ENCODE results near the gene TRIM28.

The TRIM28 gene

GRCh38 chr19:58548859-58549663 lies 5.2 kb downstream of the TRIM28 start:
- no peak for DNase-seq (ENCODE audit: low read depth, low spot score)

- DNase-seq (ENCODE audit: low read depth, low spot score) = no peak
Observed at GRCh38 chr19:58549664-58550361, 5.9 kb downstream of the TRIM28 start.

DNA sequence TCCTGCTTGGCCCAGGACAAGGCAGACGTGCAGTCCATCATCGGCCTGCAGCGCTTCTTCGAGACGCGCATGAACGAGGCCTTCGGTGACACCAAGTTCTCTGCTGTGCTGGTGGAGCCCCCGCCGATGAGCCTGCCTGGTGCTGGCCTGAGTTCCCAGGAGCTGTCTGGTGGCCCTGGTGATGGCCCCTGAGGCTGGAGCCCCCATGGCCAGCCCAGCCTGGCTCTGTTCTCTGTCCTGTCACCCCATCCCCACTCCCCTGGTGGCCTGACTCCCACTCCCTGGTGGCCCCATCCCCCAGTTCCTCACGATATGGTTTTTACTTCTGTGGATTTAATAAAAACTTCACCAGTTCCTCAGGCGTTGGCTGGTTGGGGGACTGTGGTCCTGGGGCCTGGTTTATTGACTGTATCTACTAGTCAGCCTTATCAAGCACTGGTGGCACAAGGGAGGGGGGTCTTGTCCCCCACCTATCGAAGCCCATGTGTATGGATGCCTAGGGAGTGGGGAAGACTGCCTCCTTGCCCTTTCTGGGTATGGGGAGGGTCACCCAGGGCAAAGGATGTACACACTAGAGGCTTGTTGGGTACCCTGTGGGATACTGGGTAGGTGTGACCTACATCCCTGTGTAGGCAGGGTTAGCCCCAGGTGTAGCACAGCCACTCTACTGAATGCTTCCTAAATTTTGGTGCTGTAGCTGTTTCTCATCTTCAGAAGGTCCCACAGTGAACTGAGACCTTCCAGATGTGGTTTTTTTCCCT lies 6.7 kb downstream of the TRIM28 start:
- no peak for DNase-seq (ENCODE audit: low read depth, low spot score)

DNA sequence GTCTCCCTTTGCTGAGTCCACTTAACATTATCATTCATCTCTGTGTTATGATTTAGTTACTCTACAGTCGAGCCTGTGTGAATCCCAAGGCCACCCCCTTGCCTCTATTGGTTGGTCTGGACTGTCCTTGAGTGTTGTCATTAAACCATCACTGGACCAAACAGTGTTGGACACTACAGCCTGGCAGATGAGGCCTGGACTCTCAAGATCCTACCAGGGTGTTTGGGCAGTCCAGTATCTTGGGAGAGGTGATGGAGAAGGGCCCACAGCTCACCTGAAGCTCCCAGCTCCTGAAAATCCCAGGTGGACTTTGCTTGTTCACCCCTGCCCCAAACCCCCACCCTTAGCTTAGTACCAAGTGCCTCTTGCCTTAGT lies 7.2 kb downstream of the TRIM28 start:
- no peak for DNase-seq (ENCODE audit: low read depth, low spot score)

DNA sequence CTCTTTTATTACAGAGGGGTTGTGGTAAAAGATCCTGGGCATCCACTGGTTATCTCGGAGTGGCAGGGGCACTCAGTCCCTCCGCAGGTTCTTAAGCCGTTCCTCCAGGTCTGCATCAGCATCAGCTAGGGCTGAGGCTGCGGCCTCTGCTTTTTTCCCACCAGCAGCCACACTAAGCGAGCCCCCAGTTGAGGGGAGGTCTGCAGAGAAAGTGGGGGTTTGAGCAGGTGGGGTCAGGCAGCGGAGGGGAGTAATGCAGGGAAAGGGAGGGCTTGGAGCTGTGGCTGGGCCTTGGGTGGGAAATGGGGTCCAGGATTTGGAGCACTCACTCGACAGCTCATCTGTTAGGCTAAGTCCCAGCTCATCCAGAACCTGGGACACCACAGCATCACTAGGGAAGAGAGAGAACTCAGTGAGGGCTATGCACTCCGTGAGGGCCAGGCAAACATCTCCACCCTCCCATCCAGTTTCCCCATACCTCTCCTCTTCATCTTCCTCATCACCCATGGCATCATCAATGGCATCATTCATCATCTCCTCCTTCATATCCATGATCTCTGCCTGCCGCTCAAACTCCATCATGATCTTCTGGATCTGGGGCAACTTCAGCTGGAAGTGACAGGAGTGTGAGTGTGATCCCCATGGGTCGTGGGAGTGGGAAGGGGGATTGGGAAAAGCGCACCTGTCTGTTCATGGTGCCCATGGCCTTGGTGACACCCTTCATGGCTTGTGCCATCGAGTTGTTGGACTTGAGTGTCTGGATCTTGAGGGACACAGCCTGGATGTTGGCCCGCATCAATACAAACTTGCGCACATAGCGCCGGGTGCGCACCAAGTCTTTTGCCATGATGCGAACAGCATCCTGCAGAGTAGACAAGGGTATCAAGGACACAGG lies 8.0 kb downstream of the TRIM28 start:
- no peak for DNase-seq (ENCODE audit: low read depth, low spot score)

DNA sequence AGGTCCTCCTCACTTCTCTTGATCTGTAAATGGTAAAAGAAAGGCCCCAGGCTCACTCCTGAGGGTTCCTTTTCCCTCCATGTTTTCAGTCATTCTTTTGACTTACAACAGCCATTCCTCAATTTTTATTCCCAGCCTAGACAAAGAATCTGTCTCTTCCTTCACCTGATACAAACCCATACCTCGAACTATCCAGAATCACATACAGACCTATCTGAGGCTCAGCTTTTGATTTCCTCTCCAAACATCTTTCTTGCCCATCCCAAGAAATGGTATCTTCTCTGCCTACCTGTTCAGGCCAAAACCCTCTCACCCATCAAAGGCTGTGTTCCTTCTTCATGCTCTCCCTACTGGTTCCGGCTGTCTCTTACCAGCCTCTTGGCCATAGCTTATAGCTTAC lies 8.8 kb downstream of the TRIM28 start:
- DNase-seq (ENCODE audit: low read depth, low spot score) = no peak

- no peak for DNase-seq (ENCODE audit: low read depth, low spot score)
Observed at GRCh38 chr19:58553799-58554493, 10.1 kb downstream of the TRIM28 start.

DNA sequence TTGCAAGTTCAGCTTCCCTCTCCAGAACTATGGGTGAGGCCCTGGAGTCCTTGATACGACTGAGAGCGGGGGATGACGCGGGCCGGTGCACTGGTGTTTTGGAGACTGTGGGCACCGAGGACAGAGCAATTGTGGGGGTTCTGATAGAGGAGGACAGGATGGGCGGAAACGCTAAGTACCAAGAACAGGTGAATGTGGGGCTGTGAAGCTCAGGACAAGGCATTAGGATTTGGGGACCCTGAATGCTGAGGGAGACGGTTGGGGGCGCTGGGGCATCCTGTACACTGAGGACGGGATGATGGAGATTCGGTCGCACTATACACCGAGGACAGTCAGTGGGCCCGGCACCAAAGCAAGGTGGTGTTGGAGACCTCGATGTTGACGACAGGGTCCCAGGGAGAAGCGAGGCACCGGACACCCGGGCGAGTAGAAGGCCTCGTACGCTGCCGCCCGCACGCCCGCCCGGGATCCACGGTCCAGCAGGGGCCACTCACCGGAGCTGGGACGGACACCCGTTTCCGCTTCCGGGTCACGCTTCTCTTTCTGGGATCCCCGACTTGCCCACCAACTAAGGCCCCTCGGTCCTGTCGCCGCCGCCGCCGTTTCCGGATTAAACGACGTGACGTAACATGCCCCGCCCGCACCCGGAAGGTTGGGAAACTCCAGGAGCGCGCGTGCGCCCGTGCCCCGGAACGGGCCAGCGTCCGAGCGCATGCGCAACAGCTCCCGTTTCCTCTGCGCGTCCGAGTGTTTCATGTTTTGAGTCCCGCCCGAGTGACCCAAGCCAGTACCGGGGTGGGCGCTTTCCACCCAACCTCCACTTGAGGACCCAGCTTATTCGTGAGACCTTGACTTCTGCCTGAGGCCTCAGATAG lies 10.9 kb downstream of the TRIM28 start, which contains the start of gene CHMP2A:
Gene CHMP2A (minus strand): TSS at position 612 of the 875 bp plus-strand sequence. CDS start 893 bp downstream, outside the sequence.
- DNase-seq (ENCODE audit: low read depth, low spot score) = peak; percentile 93

DNA sequence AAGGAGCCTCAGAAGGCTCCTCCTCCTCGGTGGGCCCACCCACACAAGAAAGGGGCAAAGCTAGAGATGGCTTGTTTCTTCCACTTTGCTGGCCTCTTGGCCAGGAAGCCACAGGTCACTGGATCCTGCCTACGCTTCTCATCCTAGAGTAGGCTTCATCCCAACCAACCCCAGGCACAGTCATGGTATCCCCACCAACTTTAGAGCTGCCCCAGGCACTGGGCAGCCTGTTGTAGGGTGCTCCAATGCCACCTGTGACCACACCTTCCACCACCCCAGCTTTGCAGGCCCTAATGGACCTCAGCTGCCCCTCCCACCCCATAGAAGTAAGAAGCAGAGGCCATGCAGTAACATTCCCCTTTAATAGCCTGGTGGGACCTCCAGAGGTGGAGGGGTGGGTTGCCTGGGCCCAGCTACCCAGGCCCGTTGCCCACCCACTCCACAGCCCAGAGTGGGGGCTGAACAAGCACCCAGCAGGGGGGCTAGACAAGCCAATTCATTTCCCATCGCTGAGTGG lies 11.6 kb downstream of the TRIM28 start:
- DNase-seq (ENCODE audit: low read depth, low spot score) = no peak

DNA sequence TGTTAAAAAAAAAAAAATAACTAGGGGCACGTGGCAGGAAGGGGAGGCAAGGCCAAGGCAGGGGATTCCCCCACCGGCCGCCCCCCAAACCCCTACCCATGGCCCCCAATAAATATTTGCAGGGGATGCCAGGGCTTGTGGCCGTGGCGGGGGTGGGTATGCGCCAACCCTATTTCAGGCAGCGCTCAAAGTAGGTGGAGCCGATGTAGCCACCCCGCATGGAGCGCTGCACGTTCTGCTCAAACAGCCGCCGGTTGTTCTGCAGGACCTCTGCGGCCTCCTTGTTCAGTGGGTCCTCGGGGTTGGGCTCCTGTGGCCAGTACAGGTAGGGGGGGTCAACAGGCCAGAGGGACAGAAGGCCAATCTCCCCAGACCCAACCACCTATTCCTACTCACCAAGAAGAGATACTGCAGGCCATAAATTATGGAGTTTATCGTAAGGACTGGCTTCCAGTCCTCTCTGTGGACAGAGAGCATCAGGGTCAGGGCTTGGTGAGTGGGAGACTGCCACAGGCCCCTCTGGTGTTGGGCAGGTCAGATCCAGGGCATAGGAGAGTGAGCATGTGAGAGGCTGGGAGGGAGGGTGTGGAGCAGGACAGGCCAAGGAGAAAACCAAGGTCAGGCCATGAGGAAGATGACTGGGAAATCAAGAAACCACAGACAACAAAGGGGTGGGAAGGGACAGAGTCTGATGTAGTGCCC lies 12.2 kb downstream of the TRIM28 start:
- DNase-seq (ENCODE audit: low read depth, low spot score) = no peak

- no peak for DNase-seq (ENCODE audit: low read depth, low spot score)
Observed at GRCh38 chr19:58556622-58557220, 12.9 kb downstream of the TRIM28 start.

- no peak for DNase-seq (ENCODE audit: low read depth, low spot score)
Observed at GRCh38 chr19:58557221-58558065, 13.6 kb downstream of the TRIM28 start.

DNA sequence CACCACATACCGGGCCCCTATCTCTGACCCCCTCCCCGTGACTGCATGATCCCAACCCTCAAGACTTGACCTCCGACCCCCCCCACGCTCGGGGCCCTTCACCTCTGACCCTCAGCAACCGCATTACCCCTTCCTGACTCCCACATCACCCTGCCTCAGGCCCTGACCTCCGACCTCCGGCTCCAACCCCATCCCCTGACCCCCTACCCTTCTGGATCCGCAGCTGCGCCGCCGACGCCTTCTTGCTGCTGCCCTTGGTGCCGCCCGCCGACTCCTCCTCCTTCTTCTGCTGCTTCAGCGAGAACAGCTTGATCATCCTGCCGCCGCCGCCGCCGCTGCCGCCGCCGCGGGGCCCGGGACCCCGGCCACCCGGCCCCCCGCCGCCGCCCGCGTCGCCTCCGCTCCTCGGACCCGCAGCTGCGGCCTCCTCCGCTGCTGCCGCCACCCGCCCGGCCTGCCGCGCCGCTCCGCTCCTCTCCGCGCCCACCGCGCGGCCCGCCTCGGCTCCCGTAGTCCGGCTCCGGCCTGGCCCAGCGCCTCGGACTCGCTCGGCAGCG lies 14.3 kb downstream of the TRIM28 start, which contains the start of gene UBE2M:
Gene UBE2M (minus strand): TSS at position 546 of the 557 bp plus-strand sequence. CDS start 230 bp downstream, at position 316.
- DNase-seq (ENCODE audit: low read depth, low spot score) = no peak

- DNase-seq (ENCODE audit: low read depth, low spot score) = peak; percentile 97
Observed at GRCh38 chr19:58558623-58559274, 14.9 kb downstream of the TRIM28 start.

- DNase-seq (ENCODE audit: low read depth, low spot score) = peak; percentile 65
Observed at GRCh38 chr19:58559275-58560006, 15.6 kb downstream of the TRIM28 start.

Data from smooth muscle cell of the brain vasculature (primary cell).